Hematopoietic multipotent progenitor cell treated with erythropoietin and hydrocortisone succinate and interleukin-3 and kit ligand, for 17 days (in vitro differentiated cells): ENCODE data around the gene CACNA1I.

Source experiments
- DNase-seq: peaks from one replicate; pipeline ENCODE4 v3.0.0-alpha.2; 2015; ENCODE audit warnings: low spot score

CACNA1I gene

DNA sequence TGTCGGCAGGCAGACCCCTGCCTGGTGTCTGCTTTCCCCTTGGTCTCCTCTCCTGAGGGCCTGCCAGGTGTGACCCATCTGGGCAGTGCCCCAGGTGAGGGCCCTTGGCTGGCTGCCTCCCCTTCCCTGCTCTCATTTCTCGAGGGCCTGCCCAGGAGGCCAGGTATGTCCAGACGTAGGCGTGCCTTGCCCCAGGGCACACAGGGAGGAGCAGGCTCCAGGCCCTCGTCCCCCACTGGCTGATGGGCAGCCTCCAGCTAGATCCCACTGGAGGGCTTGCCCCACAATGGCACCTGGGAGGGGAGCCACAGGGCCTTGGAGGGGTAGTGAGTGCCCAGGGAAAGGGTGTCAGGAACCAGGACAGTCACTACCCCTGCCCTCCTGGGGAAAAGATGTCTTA is 95.9 kb downstream of the CACNA1I start:
- DNase-seq: no peak

DNA sequence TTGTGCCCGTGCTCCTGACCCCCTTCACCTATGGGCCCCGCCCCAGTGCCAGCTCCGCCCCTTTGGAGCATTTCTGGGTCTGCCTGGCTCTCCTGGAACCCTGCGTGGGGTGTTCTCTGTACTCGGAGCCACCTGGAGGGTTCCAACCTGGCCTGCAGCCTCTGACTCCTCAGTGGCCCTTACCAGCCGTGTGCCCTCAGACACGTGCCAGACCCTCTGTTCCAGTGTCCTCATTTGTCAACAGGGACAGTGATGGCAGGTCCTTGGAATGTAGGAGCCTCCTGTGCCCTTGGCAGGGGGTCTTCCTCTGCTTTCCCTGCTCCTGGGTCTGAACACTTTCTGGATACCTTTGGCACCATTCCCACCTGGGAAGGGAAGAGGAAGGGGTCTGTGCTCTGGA is 96.4 kb downstream of the CACNA1I start:
- no peak for DNase-seq

DNA sequence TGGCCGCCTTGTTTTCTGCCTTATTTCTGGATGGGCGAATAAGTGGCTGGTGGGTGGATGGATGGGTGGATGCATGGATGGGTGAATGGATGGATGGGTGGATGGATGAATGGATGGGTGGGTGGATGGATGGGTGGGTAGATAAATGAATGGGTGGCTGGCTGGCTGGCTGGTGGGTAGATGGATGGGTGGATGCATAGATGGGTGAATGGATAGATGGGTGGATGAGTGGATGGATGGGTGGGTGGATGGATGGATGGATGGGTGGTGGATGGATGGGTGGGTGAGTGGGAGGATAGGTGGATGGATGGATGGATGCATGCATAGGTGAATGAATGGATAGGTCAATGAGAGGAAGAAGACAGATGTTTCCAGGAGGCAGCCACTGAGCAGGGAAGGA is 98.9 kb downstream of the CACNA1I start:
- no peak for DNase-seq

DNA sequence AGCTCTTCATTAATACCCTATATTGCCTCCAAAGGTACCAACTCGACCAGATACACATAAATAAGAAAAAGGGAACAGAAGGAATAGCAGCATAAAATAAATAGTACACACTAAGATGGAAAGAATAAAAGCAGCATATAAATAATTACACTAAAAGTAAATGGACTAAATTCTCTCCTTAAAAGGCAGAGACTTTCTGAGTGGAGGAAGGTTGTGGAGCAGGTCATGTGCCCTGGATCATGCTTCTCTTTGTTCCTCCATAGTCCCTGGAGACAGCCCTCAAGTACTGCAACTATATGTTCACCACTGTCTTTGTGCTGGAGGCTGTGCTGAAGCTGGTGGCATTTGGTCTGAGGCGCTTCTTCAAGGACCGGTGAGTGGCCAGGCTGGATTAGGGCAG is 101.4 kb downstream of the CACNA1I start:
- no peak for DNase-seq

DNA sequence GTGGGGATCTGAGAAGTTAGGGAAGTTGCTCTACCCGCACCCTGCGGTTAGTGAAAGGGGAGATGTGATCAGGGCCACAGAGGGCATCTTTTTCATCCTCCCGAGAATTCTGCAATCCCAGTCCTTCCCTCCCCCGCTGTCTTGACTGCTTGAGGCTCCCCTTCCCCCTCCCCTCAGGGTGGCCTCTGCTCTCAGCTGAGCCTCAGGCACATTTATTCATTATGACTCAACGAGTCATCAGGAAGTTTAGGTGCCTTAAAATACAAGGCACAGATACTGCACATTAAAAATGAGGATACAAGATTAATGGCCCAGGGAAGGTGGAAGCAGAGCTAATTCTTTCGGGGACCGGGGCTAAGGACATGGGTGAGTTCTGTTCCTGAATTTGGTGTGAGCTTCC is 104.0 kb downstream of the CACNA1I start:
- DNase-seq: no peak

DNA sequence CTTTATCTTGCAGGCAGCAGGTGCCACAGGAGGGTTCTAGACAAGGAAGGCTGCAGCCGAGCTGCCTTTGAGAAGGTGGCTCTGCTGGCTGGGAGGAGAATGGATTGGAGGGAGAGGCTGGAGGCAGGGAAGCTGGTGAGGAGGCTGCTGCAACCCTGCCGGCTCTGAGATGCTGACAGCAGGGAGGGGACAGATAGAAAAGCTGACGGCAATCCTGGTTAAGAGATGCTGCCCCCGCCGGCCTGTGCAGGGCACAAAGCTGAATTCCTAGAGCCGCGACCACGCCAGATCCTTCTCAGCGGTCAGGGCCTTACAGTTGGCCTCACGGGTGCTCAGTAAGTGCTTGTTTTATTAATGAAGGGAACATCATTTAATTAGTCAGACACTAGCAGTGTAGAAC is 105.4 kb downstream of the CACNA1I start:
- DNase-seq: no peak

DNA sequence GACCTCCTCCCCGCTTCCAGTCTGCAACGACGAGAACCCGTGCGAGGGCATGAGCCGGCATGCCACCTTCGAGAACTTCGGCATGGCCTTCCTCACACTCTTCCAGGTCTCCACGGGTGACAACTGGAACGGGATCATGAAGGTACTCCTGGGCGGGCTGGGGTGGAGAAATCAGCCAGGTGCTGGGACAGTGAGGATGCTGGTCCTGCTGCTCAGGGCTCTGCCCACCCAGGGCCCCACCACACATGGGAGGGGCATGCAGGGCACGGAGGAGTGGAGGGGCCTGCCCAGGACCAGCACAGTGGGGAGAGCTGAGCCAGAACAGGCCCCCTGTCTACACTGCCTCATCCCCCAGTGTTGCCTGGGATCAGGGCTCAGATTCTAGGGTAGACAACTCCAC is 107.4 kb downstream of the CACNA1I start:
- no peak for DNase-seq

DNA sequence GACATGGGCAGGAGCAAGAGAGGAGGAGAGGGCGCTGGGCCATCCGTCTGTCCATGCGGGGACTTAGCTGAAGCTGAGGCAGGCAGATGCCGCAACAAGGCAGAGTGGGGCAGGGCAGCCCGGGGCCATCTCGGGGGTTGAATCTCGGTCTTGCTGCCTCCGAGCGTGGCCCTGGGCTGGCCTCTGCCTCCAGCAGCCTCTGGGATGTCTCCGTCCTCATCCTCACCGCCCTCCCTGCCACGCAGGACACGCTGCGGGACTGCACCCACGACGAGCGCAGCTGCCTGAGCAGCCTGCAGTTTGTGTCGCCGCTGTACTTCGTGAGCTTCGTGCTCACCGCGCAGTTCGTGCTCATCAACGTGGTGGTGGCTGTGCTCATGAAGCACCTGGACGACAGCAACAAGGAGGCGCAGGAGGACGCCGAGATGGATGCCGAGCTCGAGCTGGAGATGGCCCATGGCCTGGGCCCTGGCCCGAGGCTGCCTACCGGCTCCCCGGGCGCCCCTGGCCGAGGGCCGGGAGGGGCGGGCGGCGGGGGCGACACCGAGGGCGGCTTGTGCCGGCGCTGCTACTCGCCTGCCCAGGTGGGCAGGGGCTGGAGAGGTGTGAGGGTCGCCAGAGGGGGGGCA is 108.4 kb downstream of the CACNA1I start:
- DNase-seq: no peak

DNA sequence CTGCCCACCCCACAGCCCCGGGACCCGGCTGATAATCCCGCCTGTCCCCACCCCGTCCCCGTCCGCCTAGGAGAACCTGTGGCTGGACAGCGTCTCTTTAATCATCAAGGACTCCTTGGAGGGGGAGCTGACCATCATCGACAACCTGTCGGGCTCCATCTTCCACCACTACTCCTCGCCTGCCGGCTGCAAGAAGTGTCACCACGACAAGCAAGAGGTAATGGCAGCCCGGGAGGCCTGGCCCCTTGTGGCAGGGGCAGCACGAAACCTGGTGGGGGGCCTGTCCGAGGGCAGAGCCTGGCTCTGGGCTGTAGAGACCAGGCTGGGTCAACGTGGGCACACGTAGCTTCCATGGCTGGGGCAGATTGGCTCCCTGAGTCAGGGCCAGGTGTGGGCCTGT is 109.1 kb downstream of the CACNA1I start:
- no peak for DNase-seq

DNA sequence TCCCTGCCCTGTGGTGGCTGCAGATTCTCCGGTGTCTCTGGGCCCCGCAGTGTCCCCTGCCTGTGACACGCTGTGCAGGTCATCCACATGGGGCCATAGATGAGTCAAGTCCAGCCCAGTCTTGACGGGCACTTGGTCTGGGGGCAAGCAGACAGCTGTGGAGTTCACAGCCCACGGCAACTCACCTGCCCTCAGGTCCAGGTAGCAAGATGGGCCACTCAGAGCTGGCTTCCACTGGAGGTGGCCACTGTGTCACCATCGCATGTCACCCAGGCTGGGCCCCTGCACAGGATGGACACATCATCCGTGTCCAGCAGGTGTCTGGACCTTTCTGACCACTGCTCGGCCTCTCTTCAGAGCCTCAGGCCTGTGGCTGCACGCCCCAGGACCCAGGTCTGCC is 109.9 kb downstream of the CACNA1I start:
- DNase-seq: no peak

DNA sequence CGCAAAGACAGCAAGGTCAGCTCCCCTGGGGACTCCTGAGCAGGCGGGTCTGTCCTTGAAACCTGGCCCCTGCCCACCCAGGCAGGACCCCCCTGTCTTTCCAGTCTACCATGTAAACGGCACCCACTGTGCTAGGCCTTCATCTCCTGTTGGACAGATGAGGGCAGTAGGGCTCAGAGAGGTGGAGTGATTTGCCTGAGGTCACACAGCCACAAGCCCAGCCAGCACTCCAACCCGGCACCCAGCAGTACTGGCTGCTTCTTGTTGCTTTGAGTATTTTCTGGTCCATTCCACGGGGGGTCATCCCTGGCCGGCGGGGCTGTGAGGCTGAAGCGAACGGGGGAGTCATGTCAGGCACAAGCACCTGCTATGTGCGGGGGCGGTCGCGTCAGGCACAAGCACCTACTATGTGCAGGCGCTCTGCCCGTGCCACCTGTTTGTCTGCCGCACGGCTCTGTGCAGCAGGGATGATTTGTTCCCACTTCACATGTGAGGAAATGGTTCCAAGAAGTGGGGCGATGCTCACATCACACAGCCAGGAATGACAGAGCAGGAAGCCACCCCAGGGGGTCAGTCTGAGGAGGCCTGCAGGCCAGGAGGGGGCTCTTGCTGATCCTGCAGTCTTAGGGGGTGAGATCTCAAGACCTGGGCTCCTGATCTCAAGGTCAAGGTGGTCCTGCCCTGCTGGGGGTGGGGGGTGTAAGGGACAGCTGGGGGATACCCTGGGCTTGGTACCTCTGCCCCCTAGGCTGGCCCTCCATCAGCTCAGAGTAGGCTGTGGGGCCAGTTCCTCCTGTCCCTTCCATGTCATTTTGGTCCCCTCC is 110.7 kb downstream of the CACNA1I start:
- DNase-seq: no peak

DNA sequence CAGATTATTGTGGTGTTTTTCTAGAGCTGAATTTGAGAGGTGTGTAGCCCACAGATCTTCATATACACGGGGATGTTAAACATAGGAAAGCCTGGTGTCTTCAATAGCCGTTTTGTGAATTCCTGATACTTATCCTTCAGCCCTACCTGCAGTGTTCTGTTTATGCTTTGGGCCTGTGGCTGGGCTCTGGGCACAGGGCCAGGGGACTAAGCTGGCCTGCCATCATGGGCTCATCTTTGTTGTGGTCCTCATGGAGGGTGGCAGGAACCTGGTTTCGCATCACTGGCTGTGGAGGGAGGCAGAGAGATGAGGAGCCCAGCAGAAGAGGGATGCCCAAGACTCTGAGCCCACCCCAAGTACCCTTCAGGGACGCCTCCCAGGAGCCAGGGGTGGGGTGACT is 112.4 kb downstream of the CACNA1I start:
- DNase-seq: no peak

DNA sequence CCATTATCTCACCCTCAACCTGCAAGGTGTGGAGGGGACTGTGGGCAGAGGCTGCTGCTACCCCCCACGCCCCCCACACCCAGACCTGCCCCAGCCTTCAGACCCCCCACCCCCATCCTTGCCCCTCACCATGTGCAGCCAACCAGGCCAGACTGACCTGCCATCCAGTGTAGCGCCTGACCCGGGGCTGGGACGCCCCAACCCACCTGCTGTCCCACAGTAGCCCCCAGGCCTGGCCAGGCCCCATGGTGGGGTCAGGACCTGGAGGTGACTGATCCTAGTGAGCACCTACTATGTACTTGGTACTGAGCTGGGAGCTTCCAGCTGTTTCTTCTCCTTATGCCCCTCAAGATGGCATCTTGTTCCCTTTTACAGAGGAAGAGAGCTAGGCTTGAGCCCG is 113.1 kb downstream of the CACNA1I start:
- DNase-seq: no peak

DNA sequence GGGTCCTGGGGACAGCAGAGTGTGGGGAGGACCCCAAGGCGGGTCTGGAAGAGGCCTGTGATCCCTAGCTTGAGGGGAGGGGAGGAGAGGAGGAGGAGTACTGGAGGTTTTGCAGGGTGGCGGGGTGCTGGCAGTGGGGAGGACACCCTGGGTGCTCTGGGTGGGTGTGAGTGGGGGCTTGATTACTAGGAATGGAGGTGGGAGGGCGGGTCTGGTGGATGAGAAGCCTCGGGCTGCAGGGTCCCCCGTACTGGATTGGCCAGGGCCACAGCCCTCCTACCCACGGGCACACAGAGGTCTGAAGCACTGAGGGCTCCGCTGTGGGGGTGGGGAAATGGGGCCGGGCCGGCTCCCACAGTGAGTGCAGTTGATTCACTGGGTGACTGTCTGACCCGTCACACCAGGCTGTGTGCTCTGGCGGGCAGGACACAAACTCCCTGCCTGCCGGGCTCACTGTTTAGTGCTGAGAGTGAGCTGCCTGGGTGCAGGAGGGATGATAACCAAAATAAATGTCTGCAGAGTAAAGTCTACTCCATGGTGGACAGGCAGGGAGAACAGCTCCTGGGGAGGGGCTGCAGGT is 114.2 kb downstream of the CACNA1I start:
- no peak for DNase-seq

DNA sequence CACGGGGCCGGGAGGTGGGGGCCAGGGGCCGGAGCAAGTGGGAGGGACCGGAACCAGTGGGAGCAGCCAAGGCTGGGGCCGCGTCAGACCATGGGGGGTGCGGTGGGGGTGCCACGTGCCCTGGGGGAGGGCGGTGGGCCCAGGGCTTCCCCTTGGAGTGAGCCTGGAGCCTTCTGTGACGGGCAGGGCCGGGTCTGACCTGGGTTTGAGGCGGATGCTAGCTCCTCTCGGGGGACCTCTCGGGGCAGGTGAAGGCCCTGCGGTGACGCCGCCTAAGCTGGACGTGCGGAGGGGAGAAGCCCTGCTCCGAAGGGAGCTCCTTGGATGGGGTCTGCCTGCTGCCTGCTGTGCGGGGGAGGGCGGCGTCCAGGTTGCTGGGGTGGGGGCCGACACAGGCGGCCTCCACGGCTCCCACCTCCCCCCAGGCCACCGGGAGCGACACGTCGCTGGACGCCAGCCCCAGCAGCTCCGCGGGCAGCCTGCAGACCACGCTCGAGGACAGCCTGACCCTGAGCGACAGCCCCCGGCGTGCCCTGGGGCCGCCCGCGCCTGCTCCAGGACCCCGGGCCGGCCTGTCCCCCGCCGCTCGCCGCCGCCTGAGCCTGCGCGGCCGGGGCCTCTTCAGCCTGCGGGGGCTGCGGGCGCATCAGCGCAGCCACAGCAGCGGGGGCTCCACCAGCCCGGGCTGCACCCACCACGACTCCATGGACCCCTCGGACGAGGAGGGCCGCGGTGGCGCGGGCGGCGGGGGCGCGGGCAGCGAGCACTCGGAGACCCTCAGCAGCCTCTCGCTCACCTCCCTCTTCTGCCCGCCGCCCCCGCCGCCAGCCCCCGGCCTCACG is 115.0 kb downstream of the CACNA1I start:
- DNase-seq: no peak

DNA sequence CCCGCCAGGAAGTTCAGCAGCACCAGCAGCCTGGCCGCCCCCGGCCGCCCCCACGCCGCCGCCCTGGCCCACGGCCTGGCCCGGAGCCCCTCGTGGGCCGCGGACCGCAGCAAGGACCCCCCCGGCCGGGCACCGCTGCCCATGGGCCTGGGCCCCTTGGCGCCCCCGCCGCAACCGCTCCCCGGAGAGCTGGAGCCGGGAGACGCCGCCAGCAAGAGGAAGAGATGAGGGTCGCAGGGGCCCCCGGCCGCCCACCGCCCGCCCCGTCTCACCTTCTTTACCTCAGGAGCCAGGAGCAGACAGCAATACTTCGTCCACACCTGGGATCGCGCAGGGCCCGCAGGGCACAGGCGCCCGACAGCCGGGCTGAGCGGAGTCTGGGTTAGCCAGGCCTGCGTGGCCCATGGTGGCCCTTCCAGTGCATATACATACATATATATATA is 115.6 kb downstream of the CACNA1I start:
- DNase-seq: no peak

DNA sequence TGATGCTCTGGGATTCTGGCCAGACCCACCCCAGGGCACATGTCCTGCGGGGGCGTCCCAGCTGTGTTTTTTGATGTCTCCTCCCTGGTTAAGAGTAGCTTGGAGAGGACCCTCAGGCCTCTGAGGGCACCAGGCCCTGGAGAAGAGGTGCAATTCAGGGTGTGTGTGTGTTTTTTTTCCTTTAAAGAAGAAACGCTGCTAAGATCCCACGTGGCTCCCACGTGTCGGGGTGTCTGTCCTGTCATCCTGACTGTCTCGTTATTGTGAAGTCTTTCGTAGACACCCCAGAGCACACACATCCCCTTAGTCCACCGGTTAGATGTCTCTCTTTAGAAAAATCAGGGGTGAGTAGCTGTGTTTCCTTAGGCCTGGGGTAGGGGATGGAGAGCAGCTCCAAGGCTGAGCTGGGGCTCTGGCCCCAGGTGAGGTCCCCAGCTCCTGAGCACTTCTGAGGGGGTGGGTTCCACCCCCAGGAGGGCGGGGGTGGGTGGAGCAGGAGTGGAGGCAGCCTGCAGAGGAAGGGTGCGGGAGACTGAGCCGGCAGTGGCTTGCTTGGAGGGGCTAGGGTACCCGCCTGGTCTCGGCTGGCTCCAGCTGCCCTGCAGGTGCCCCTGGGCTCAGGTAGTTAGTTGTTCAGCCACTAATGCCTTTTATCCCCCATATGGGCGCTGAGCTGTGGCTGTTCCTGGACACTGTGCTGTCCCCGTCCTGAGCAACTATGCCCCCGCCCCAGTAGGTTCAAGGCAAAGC is 116.4 kb downstream of the CACNA1I start:
- DNase-seq: no peak

DNA sequence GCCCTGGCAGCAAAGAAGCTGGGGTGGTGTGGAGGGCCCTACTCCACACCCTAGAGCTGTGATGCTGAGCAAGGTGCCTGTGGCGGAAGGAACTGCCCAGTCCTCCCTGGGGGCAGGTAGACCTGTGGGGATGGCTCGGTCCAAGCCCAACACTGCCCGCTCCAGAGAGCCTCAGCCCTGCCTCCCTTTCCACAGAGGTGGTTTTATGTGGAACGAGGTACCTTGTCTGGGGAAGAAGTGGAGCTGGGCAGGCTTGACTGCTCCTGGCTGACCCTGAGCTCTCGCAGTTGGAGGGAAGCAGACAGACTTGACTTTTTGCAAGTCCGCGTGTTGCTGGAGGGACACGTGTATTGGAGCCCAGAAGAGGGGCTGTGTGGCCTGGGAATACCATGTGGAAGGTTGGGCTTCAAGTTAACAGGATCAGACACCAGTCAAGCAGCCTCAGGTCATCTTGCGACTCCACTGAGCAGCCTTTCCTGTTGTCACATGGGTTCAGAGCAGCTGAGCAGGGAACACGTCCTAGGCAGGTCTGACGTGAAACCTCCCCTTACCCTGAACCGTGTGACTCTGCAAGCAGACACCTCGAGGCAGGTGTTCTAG is 117.7 kb downstream of the CACNA1I start:
- DNase-seq: no peak

DNA sequence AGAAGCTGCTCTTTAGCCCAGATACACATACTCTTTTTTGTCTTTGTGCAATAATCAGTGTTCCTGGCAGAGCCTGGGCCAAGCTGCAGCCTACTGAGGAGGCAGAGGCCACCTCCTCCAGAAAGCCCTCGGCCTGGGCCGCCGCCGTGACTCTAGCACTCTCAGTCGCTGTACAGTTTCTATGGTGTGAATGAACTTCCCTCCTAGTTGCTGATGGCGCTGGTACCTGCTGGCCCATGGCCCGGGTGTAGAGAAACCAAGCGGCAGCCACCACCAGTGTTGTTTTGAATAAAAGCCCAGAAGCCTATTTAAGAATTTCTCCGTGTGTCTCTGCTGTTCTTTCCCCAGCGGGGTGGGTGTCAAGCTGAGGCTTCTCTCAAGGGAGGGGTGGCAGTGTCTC is 118.9 kb downstream of the CACNA1I start:
- DNase-seq: no peak

DNA sequence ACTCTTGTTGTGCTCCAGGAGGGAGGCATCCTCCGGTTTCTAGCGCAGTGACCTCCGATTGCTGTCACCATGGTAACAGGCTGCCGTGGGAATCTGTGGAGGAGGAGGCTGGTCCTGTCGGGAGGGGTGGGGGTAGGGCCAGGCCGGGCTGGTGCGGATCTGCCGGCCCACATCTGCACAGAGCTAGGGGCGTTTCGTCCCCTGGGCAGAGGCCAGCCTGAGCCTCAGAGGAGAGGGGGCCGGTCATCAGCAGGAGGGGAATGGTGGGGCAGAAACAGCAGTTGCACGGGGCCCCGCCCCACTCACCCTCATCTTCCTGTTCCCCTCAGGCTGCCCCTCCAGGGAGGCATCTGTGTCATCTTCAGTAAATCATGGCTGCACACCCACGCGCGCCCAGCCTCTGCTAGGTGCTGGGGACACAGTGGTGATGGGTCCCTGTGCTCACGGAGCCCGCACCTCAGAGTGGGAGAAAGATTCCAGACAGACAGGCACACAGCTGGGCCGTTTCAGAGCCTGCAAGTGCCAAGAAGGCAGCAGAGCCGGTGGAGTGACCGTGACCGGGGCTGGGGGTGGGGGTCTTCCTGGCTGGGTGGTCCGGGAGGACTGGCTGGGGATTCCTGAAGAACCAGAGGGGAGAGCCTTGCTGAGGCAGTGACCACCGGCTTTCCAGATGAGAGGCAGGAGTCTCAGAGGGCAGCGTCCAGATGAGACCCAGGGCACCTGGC is 120.5 kb downstream of the CACNA1I start:
- DNase-seq: no peak
